SU-DHL-6 (cell line): ENCODE results near the gene CTBP1.

ENCODE experiments used
- H2AFZ ChIP-seq: fragments of 200-600 bp; sonication (generic); 2 replicates; pipeline ENCODE4 v1.6.1; 2014; ENCODE audit warnings: low read depth, mild to moderate bottlenecking, moderate library complexity, mixed read lengths, antibody characterized with exemption, low read length; ENCODE audit not compliant: severe bottlenecking
- H3F3A ChIP-seq: fragments of 200-600 bp; shearing (Covaris generic); 2 replicates; pipeline ENCODE4 v1.6.0; 2016; ENCODE audit warnings: antibody characterized with exemption, mild to moderate bottlenecking; ENCODE audit not compliant: insufficient read depth
- H3K27ac ChIP-seq: fragments of 200-600 bp; sonication (generic); 2 replicates; pipeline ENCODE4 v1.5.1; 2016; ENCODE audit warnings: low read depth, mild to moderate bottlenecking, low read length, moderate library complexity, mixed read lengths
- H3K27me3 ChIP-seq: fragments of 200-600 bp; sonication (generic), shearing (Covaris generic); 2 replicates; pipeline ENCODE4 v1.6.0; 2014; ENCODE audit warnings: mild to moderate bottlenecking, low read length
- H3K36me3 ChIP-seq: fragments of 200-600 bp; sonication (generic); 2 replicates; pipeline ENCODE4 v1.6.1; 2014; ENCODE audit warnings: mild to moderate bottlenecking, low read length, mixed read lengths
- H3K4me2 ChIP-seq: fragments of 300-600, 200-600 bp; shearing (Covaris generic), sonication (generic); 2 replicates; pipeline ENCODE4 v1.6.0; 2014; ENCODE audit warnings: low read length, low read depth, mild to moderate bottlenecking; ENCODE audit not compliant: poor library complexity, severe bottlenecking
- H3K4me3 ChIP-seq: fragments of 200-600 bp; sonication (generic); 2 replicates; pipeline ENCODE4 v1.5.1; 2014; ENCODE audit warnings: antibody characterized with exemption, low read length, mild to moderate bottlenecking, mixed read lengths; ENCODE audit not compliant: insufficient read depth, poor library complexity, severe bottlenecking
- H3K79me2 ChIP-seq: fragments of 200-600 bp; sonication (generic); 2 replicates; pipeline ENCODE4 v1.6.1; 2014; ENCODE audit warnings: mild to moderate bottlenecking, low read length, moderate library complexity; ENCODE audit not compliant: insufficient read depth
- H3K9ac ChIP-seq: fragments of 200-600 bp; sonication (generic); 2 replicates; pipeline ENCODE4 v1.7.0; 2014; ENCODE audit warnings: mild to moderate bottlenecking, low read length
- H3K9me2 ChIP-seq: fragments of 200-600 bp; sonication (generic); replicated peaks from 2 replicates; pipeline ENCODE4 v1.6.1; 2014; ENCODE audit warnings: low read length; ENCODE audit not compliant: insufficient read depth
- H3K9me3 ChIP-seq: fragments of 200-600 bp; sonication (generic); 2 replicates; pipeline ENCODE4 v1.6.1; 2014; ENCODE audit warnings: low read length, mixed read lengths; ENCODE audit not compliant: insufficient read depth
- H4K20me1 ChIP-seq: fragments of 200-600 bp; sonication (generic); 2 replicates; pipeline ENCODE4 v1.6.1; 2014; ENCODE audit warnings: low read depth, mild to moderate bottlenecking, antibody characterized with exemption, low read length, moderate library complexity, mixed read lengths
- EZH2phosphoT487 ChIP-seq: fragments of 200-600 bp; sonication (generic), shearing (Covaris generic); conservative IDR thresholded peaks from 2 replicates; pipeline ENCODE4 v1.6.1; 2018; ENCODE audit warnings: mild to moderate bottlenecking, antibody characterized with exemption, low read length, moderate library complexity, mixed read lengths
- TF ChIP-seq, protein P1 (sequence below): fragments of 200-600 bp; sonication (generic); IDR thresholded peaks from one replicate; pipeline ENCODE4 v1.5.1; 2017; ENCODE audit warnings: antibody characterized with exemption, mild to moderate bottlenecking, low read length, moderate library complexity; ENCODE audit not compliant: insufficient read depth, poor library complexity, severe bottlenecking

Gene CTBP1

GRCh38 chr4:1208970-1209704 is 39.8 kb downstream of the CTBP1 start:
- Histone ChIP-seq H3K9ac (no peak overlapping the region), H3K27ac (no peak overlapping the region), H4K20me1 (no peaks in the 10 kb centered on the region), H3K79me2 (0 out of 2 replicates have a peak, but pooled peaks cover 3% of the 10 kb centered on the region), H3K4me2 (no peak overlapping the region), H3K27me3 (no peaks in the 10 kb centered on the region), H2AFZ (no peak overlapping the region), H3K4me3 (no peak overlapping the region), H3K9me3 (no peaks in the 10 kb centered on the region), H3F3A (no peaks in the 10 kb centered on the region; the same call in 1 of the 2 replicates), H3K9me2 (no peaks in the 10 kb centered on the region), H3K36me3 (no peaks in the 10 kb centered on the region)
- TF ChIP-seq, protein P1, sequence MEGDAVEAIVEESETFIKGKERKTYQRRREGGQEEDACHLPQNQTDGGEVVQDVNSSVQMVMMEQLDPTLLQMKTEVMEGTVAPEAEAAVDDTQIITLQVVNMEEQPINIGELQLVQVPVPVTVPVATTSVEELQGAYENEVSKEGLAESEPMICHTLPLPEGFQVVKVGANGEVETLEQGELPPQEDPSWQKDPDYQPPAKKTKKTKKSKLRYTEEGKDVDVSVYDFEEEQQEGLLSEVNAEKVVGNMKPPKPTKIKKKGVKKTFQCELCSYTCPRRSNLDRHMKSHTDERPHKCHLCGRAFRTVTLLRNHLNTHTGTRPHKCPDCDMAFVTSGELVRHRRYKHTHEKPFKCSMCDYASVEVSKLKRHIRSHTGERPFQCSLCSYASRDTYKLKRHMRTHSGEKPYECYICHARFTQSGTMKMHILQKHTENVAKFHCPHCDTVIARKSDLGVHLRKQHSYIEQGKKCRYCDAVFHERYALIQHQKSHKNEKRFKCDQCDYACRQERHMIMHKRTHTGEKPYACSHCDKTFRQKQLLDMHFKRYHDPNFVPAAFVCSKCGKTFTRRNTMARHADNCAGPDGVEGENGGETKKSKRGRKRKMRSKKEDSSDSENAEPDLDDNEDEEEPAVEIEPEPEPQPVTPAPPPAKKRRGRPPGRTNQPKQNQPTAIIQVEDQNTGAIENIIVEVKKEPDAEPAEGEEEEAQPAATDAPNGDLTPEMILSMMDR = no peak
- no peak for TF ChIP-seq EZH2phosphoT487

- Histone ChIP-seq H3K9me3 (no peaks in the 10 kb centered on the region), H3K9ac (no peak overlapping the region), H3K4me2 (no peak overlapping the region), H3K36me3 (no peaks in the 10 kb centered on the region), H3F3A (no peaks in the 10 kb centered on the region; the same call in 1 of the 2 replicates), H3K9me2 (no peaks in the 10 kb centered on the region), H3K4me3 (no peak overlapping the region), H2AFZ (no peak overlapping the region), H3K27ac (no peak overlapping the region), H4K20me1 (no peaks in the 10 kb centered on the region), H3K79me2 (no peaks in the 10 kb centered on the region), H3K27me3 (no peaks in the 10 kb centered on the region)
- TF ChIP-seq, protein P1 = no peak
- no peak for TF ChIP-seq EZH2phosphoT487
Measured at GRCh38 chr4:1208266-1208961, 40.5 kb downstream of the CTBP1 start.

DNA sequence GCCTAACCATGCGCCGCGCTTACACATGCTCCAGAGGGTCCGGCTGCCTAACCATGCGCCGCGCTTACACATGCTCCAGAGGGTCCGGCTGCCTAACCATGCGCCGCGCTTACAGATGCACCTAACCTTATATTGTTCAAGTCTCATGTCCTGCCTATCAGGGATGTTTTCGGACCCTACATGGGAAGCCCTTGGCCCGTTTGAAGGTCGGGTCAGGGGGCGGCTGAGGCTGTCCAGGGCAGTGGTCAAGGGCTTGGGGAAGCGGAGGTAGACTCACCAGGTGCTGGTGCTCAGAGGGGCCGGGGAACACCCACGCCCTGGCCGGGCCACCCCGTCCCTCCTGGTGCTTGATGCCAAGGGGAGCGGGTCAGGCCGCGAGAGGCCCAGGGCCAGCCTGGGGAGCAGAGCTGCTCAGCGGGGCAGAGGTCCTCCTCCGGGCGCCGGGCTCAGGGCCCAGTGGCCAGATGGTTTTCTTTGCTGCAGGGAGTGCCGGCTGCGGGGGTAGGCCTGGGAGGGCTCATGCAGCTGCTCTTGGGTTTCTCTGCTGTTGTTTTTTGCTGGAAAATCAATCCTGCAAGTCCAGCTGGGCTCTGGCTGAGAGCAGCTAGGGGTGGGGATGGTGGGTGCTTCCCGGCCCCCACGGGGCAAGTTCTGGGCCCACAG is 41.2 kb downstream of the CTBP1 start:
- Histone ChIP-seq H3K9ac (no peak overlapping the region), H4K20me1 (no peaks in the 10 kb centered on the region)

More for the DNA sequence above, 41.2 kb downstream of the CTBP1 start:
- no peaks in the 10 kb centered on the region; the same call in 1 of the 2 replicates for H3F3A ChIP-seq
- no peak overlapping the region for H2AFZ ChIP-seq
- H3K9me2 ChIP-seq = no peaks in the 10 kb centered on the region
- no peak overlapping the region for H3K4me2 ChIP-seq
- H3K4me3 ChIP-seq = no peak overlapping the region
- no peak for TF ChIP-seq EZH2phosphoT487
- TF ChIP-seq, protein P1 = no peak
- no peaks in the 10 kb centered on the region for H3K9me3 ChIP-seq
- no peaks in the 10 kb centered on the region for H3K36me3 ChIP-seq
- no peaks in the 10 kb centered on the region for H3K27me3 ChIP-seq
- no peaks in the 10 kb centered on the region for H3K79me2 ChIP-seq
- no peak overlapping the region for H3K27ac ChIP-seq
